ENCODE results near the gene IGFN1. TPM values are rescaled to one million over a fixed set of nuclear protein-coding genes. Genes with fewer than 3 reads are reported as not detected.

The IGFN1 gene
- total and polyA plus RNA-seq, 3 donors from 2014 or later: 8.2 to 16.4 (median 12.5) TPM

GRCh38 chr1:201226178-201226514 is 35.5 kb downstream of the IGFN1 start:
- DNase-seq: no peak
- intact Hi-C loops (cut with DNase I; ENCODE audit: low total_unique reads): no loop called here

GRCh38 chr1:201226859-201227488 is 36.4 kb downstream of the IGFN1 start:
- no peaks in the 10 kb centered on the region for H3K4me1 ChIP-seq
- 93 to 94% methylated on average over 13 to 24 of the region's 24 CpGs for WGBS, 2 donors
- intact Hi-C loops (cut with DNase I; ENCODE audit: low total_unique reads): no loop called here
- H3K27me3 ChIP-seq: no peaks in the 10 kb centered on the region
- no peak overlapping the region for H3K27ac ChIP-seq
- no peak for DNase-seq
- TF ChIP-seq POLR2A (IDR thresholded peaks at IDR 0.05): no peak
- H3K36me3 ChIP-seq (ENCODE audit: low read depth, missing control alignments): no peaks in the 10 kb centered on the region
- no peak overlapping the region for H3K4me3 ChIP-seq
- H3K9me3 ChIP-seq: no peaks in the 10 kb centered on the region

More at GRCh38 chr1:201226178-201226514, 35.5 kb downstream of the IGFN1 start:
- no peak for TF ChIP-seq CTCF (IDR thresholded peaks at IDR 0.05)
- no peak for TF ChIP-seq POLR2A (IDR thresholded peaks at IDR 0.05)
- Histone ChIP-seq H3K9me3 (no peaks in the 10 kb centered on the region), H3K27ac (no peak overlapping the region), H3K4me1 (no peaks in the 10 kb centered on the region), H3K4me3 (no peak overlapping the region), H3K27me3 (no peaks in the 10 kb centered on the region), H3K36me3 (ENCODE audit: low read depth, missing control alignments) (no peaks in the 10 kb centered on the region)
- 48 to 85% methylated on average over 5 to 7 of the region's 7 CpGs for WGBS, 2 donors

DNA sequence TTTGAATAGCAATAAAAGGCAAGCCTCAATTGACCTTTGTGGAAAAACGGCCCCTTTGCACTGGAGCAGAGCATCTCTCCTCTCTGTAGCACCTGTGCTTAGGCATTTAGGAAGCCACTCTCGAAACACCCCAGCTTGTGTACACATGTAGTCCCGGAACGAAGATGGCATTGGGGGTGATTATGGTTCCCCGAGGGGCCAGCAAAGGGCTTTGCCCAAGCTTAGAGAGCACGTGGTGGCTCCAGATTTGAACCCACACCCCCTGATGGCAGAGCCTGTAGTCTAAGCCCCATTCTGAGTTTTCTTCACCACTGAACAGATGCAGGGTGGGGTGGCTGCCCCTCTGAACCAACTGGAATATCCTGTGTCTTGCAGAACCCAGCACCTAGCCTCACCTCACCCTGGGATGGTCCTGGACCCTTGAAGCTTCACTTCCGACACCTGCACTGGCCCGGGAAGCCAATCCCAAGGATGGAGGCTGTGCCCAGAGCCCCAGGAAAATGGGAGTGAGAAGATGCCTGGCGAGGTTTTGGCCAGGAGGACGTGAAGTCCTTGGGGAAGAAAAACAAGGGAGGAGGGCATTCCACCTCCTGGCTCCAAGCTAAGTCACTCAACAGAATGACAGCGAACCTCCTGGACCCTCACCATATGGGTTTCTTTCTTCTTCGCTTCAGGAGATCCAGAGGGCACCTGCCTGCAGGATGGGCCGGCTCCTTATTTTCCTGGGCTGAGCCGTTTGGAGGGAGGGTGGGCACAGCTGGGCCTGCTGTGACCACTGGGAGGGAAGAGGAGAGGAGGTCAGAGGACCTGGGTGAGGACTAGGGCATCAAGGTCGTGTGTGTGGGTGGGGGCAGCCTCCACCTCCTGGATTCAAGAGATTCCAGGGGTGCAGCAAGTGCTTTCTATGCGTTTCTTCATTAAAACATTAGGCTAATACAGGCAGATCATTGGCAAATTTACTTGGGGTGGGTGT is 37.7 kb downstream of the IGFN1 start:
- 81 to 89% methylated on average over 16 of the region's 16 CpGs for WGBS, 2 donors
- TF ChIP-seq POLR2A (IDR thresholded peaks at IDR 0.05): no peak
- TF ChIP-seq CTCF (IDR thresholded peaks at IDR 0.05): no peak
- H3K27ac ChIP-seq: no peak overlapping the region
- no peak overlapping the region for H3K4me3 ChIP-seq
- no peaks in the 10 kb centered on the region for H3K36me3 ChIP-seq (ENCODE audit: low read depth, missing control alignments)
- intact Hi-C loops (cut with DNase I; ENCODE audit: low total_unique reads): no loop called here
- no peaks in the 10 kb centered on the region for H3K4me1 ChIP-seq
- no peaks in the 10 kb centered on the region for H3K27me3 ChIP-seq
- DNase-seq: no peak
- no peaks in the 10 kb centered on the region for H3K9me3 ChIP-seq

GRCh38 chr1:201229095-201229494 is 38.5 kb downstream of the IGFN1 start:
- intact Hi-C loops (cut with DNase I; ENCODE audit: low total_unique reads): no loop called here
- Histone ChIP-seq H3K9me3 (no peaks in the 10 kb centered on the region), H3K4me1 (no peaks in the 10 kb centered on the region), H3K27me3 (no peaks in the 10 kb centered on the region), H3K27ac (no peak overlapping the region), H3K36me3 (ENCODE audit: low read depth, missing control alignments) (no peaks in the 10 kb centered on the region), H3K4me3 (no peak overlapping the region)
- 85 to 93% methylated on average over 4 of the region's 4 CpGs for WGBS, 2 donors
- TF ChIP-seq POLR2A (IDR thresholded peaks at IDR 0.05) (no peak), CTCF (IDR thresholded peaks at IDR 0.05) (no peak)
- DNase-seq: no peak

- no peak for DNase-seq
- Histone ChIP-seq H3K27me3 (no peaks in the 10 kb centered on the region), H3K4me3 (no peak overlapping the region), H3K27ac (no peak overlapping the region), H3K36me3 (ENCODE audit: low read depth, missing control alignments) (no peaks in the 10 kb centered on the region), H3K4me1 (no peaks in the 10 kb centered on the region), H3K9me3 (no peaks in the 10 kb centered on the region)
- intact Hi-C loops (cut with DNase I; ENCODE audit: low total_unique reads): no loop called here
- TF ChIP-seq POLR2A (IDR thresholded peaks at IDR 0.05) (no peak), CTCF (IDR thresholded peaks at IDR 0.05) (no peak)
- WGBS, 2 donors: 72 to 81% methylated on average over 6 of the region's 6 CpGs
Observed at GRCh38 chr1:201229771-201230635, 39.4 kb downstream of the IGFN1 start.
